Measurements from ENCODE around the gene ZNF865. TPM values are rescaled to one million over a fixed set of nuclear protein-coding genes. Genes with fewer than 3 reads are reported as not detected.

The ZNF865 gene
- total and polyA plus RNA-seq, 2 donors (not counting 3 experiments of a cell fraction or from before 2014, with no cell fraction given) = 4.0 to 10.1 TPM

- no peaks in the 10 kb centered on the region for H4K20me1 ChIP-seq (replicated peaks; ENCODE audit: control insufficient read depth, extremely low read depth, insufficient read depth, low read length)
- no peak overlapping the region for H2AFZ ChIP-seq (ENCODE audit: low read depth, low read length)
- peaks cover 2% of the 10 kb centered on the region for H3K4me1 ChIP-seq (ENCODE audit: control insufficient read depth, extremely low read depth, insufficient read depth, low read length)
- intact Hi-C loops (cut with micrococcal nuclease) = no loop called here
- TF ChIP-seq POLR2AphosphoS5 (IDR thresholded peaks at IDR 0.05; ENCODE audit: insufficient read depth, low read depth, low read length) = no peak
- no peak for TF ChIP-seq JUN (IDR thresholded peaks at IDR 0.05; ENCODE audit: borderline replicate concordance, insufficient read depth, insufficient read length, low read depth)
- no peak for TF ChIP-seq MYC (IDR thresholded peaks at IDR 0.05; ENCODE audit: low read depth, low read length)
- TF ChIP-seq MAX (IDR thresholded peaks at IDR 0.05; ENCODE audit: insufficient read depth, insufficient read length) = no peak
- TF ChIP-seq GATA2 (IDR thresholded peaks at IDR 0.05; ENCODE audit: insufficient read depth, insufficient read length, low read depth, low read length) = no peak
- TF ChIP-seq CTCF (IDR thresholded peaks at IDR 0.05; ENCODE audit: extremely low read depth in 1 of 2, insufficient read depth in 1 of 2, low read depth in 1 of 2, low read length in 2 of 2) = no peak
- no peak for TF ChIP-seq FOS (IDR thresholded peaks at IDR 0.05; ENCODE audit: borderline replicate concordance, insufficient read depth, low read length)
- TF ChIP-seq POLR2A (IDR thresholded peaks at IDR 0.05; ENCODE audit: low read depth, low read length) = no peak
- no peak for TF ChIP-seq EZH2 (IDR thresholded peaks at IDR 0.05; ENCODE audit: borderline replicate concordance, low read depth, low read length, severe bottlenecking)
- H3K9ac ChIP-seq (replicated peaks; ENCODE audit: extremely low read depth, insufficient read depth, low read length) = no peak overlapping the region
- ChIA-PET POLR2A (no interaction called here), CTCF (no interaction called here)
- dilution Hi-C loops (cut with MboI; ENCODE audit: extremely low pct_ligation_motif_present, low sequenced_read_pairs) = no loop called here
- no peaks in the 10 kb centered on the region for H3K9me1 ChIP-seq (replicated peaks; ENCODE audit: control insufficient read depth, extremely low read depth, insufficient read depth, low read length)
- no peaks in the 10 kb centered on the region for H3K27me3 ChIP-seq (ENCODE audit: control insufficient read depth in 2 of 2, insufficient read depth in 2 of 2, low read length in 2 of 2)
- peaks cover 11% of the 10 kb centered on the region for H3K79me2 ChIP-seq (ENCODE audit: control insufficient read depth, insufficient read depth, low read length)
- no peak overlapping the region for H3K27ac ChIP-seq (ENCODE audit: insufficient read depth, low read depth, low read length)
- no peak overlapping the region for H3K4me3 ChIP-seq (replicated peaks in 1 of 3; ENCODE audit: insufficient read depth in 1 of 3, low read depth in 1 of 3, low read length in 3 of 3)
- no peaks in the 10 kb centered on the region for H3K9me3 ChIP-seq (replicated peaks; ENCODE audit: control insufficient read depth, insufficient read depth, low read length)
- no peak overlapping the region for H3K4me2 ChIP-seq (ENCODE audit: insufficient read depth, low read length)
- FAIRE-seq (no peak), DNase-seq (ENCODE audit: low read depth, low spot score) (no peak)
- H3K36me3 ChIP-seq (ENCODE audit: control insufficient read depth in 2 of 2, extremely low read depth in 1 of 2, insufficient read depth in 2 of 2, low read length in 2 of 2) = peaks cover 2 to 24% of the 10 kb centered on the region in 2 experiments
- BruUV-seq (replicated peaks) = no TSS peak
Measured at GRCh38 chr19:55613930-55614710, 8.7 kb downstream of the ZNF865 start.
